Neural progenitor cell (in vitro differentiated cells): ENCODE results near the gene CHST3.

Experiments
- CTCF ChIP-seq: fragments of 200-600 bp; sonication (generic); IDR thresholded peaks from 2 replicates; pipeline ENCODE4 v1.5.1; 2017; ENCODE audit warnings: antibody characterized with exemption, mild to moderate bottlenecking
- EZH2 ChIP-seq: fragments of 200-600 bp; sonication (generic); IDR thresholded peaks from 2 replicates; pipeline ENCODE4 v1.6.1; 2017; ENCODE audit warnings: antibody characterized with exemption, mild to moderate bottlenecking, moderate library complexity
- EZH2phosphoT487 ChIP-seq: fragments of 200-600 bp; sonication (generic); IDR thresholded peaks from 2 replicates; pipeline ENCODE4 v1.6.1; 2017; ENCODE audit warnings: antibody characterized with exemption

DNA sequence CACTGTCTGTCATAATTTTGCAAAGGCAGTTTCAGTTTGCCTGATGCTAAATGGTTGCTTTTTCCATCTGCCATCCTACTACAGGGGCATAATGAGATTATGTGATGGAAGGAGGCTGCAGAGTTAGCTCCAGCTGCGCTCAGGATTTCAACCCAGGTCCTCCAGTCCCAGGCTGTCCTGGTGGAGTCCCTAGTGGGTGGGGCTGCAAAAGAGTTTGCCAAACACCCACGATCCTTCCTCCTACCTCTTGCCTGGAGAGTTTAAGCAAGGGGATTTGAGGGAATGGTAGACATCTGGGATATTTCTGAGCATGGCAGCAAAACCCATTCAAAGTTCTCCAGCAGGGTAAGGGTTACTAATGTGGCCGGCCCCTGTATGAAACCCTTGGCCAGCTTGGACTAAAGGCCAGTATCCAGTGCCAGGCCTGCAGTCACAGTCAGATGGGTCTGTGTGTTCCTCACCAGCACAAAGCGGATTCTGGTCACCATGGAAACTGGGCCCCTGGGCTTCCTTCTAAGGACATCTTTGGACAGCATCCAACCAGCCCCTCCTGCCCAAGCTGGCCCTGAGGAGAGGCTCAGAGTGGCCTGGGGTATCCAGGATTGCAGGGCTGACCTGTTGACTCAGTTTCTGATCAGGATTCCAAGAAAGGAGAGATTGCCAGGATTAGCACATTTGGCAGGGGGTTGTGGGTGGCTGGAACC, 42.7 kb upstream of the CHST3 start:
- TF ChIP-seq CTCF (no peak), EZH2 (no peak), EZH2phosphoT487 (no peak)
